Adrenal gland (tissue), 12 donors: ENCODE data around the gene RAI2. TPM values are rescaled to one million over a fixed set of nuclear protein-coding genes. Genes with fewer than 3 reads are reported as not detected.

Source experiments
- DNase-seq, 7 donors: peaks; one replicate each; pipeline ENCODE4 v3.0.0-alpha.2; 2019 to 2020
- H3K27ac ChIP-seq, 5 donors: fragments of 200-600 bp; sonication (generic) in 4 of 5; 1 replicate in 3 of 5; 2 replicates in 2 of 5; pipeline versions ENCODE4 v1.5.1 to v1.8.0; 2016 to 2020; ENCODE audit warnings: mild to moderate bottlenecking in 1 of 5
- H3K27me3 ChIP-seq: fragments of 200-600 bp; 2 replicates; pipeline ENCODE4 v1.8.0; 2021
- H3K36me3 ChIP-seq, 2 donors: fragments of 200-600 bp; replicated peaks in 1 of 2; 1 replicate in 1 of 2; 2 replicates in 1 of 2; pipeline versions ENCODE4 v1.5.1 to v1.8.0; 2018 to 2022
- H3K4me1 ChIP-seq, 2 donors: fragments of 200-600 bp; replicated peaks in 1 of 2; 1 replicate in 1 of 2; 2 replicates in 1 of 2; pipeline versions ENCODE4 v1.5.1 to v1.8.0; 2018 to 2021
- H3K4me3 ChIP-seq, 4 donors: fragments of 200-600 bp; sonication (generic) in 3 of 4; one replicate each; pipeline ENCODE4 v1.5.1; 2016 to 2018
- H3K9me3 ChIP-seq, 3 donors: fragments of 200-600 bp; sonication (generic) in 1 of 3; replicated peaks in 1 of 3; 1 replicate in 2 of 3; 2 replicates in 1 of 3; pipeline versions ENCODE4 v1.5.1 to v1.8.0; 2016 to 2021
- POLR2A ChIP-seq, 2 donors: fragments of 450-650 bp; IDR thresholded peaks; one replicate each; pipeline ENCODE4 v1.6.1; 2017; ENCODE audit warnings: antibody characterized with exemption in 2 of 2, mild to moderate bottlenecking in 2 of 2, moderate library complexity in 1 of 2
- WGBS, 4 donors: extraction: QIAGEN DNeasy Blood & Tissue Kit in 2 of 4; methylation state at CpG; one replicate each; pipeline versions ENCODE4 v1.1.5 to v1.1.7; 2013 to 2017; 5-methylcytosine and 5-hydroxymethylcytosine counted together
- intact Hi-C, 2 donors: fragments of 100-400 bp; cut with DNase I; formaldehyde crosslinking; loops; one replicate each; pipeline versions ENCODE4 v1.14.1 to v1.15.0; 2022 to 2023
- polyA plus RNA-seq, 3 donors: library from polyadenylated mRNA; stranded (reverse); fragments of 200-250 nt in 2 of 3; fragments of 350-450 nt in 1 of 3; fragmentation: Illumina TruSeq in 1 of 3; extraction: RNeasy Lipid Tissue Mini Kit (QIAGEN cat#74804) in 1 of 3; gene quantifications; one replicate each; pipeline ENCODE4 v1.2.3, GENCODE V29; 2013 to 2014
- total RNA-seq, 9 donors: library from RNA; depleted of rRNA in 4 of 9; stranded (reverse); fragments of >200 nt in 4 of 9; fragments of 120-200 nt in 1 of 9; fragmentation: NEBNext Ultra II Directional in 1 of 9; extraction: Animal tissue kit (Norgen Biotek cat#: 25700) in 1 of 9; gene quantifications; one replicate each; pipeline versions ENCODE4 v1.1.0 to v1.2.4, GENCODE V29; 2013 to 2023
- TF ChIP-seq, protein P1 (sequence below), 6 experiments: fragments of 450-650 bp in 4 of 6; fragments of 200-600 bp in 2 of 6; sonication (generic) in 1 of 6; IDR thresholded peaks; 1 replicate in 5 of 6; 2 replicates in 1 of 6; pipeline versions ENCODE4 v1.5.1 to v1.8.0; 2016 to 2021; ENCODE audit warnings: antibody characterized with exemption in 6 of 6, mild to moderate bottlenecking in 2 of 6, moderate library complexity in 1 of 6
- donor health status: healthy with polysubstance abuse.
- donor health status: Bipolar disorder and iron deficiency.
- donor health status: DM: yes; HTN: yes; CAD: no.
- donor health status: DM: no; HTN: no; CAD: no.
- donor health status: DM: no; HTN: no; CAD: no.
- donor health status: DM: yes; HTN: yes; CAD: no.

The RAI2 gene
- total and polyA plus RNA-seq, 12 donors, result 0.39 to 26.9 (median 15.0) TPM

DNA sequence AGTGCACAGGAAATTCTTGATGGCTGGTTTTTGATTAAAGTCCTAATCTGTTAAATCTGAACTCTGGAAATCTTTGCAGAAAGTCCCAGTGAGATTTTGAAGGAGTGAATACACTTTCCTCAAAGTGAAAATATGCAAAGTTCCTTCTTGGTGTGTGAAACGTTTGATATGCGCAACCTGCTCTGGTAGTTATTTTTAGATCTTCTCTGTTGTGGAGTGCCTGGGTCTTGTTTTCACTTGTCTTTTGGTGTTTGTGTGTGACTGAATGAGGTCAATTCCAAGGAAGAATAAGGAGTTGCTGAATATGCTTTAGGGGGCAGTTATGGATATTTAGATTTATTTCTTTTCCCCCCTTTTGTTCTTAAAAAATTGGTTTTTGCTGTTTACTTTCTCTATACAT is 82.1 kb downstream of the RAI2 start:
- no peak for DNase-seq
- H3K36me3 ChIP-seq, result no peaks in the 10 kb centered on the region
- WGBS, 4 donors, result 63 to 83% (median 70%) methylated on average over 1 to 2 of the region's 2 CpGs
- H3K27ac ChIP-seq, result no peak overlapping the region
- H3K27me3 ChIP-seq, result peaks cover under 1% of the 10 kb centered on the region
- TF ChIP-seq, protein P1, sequence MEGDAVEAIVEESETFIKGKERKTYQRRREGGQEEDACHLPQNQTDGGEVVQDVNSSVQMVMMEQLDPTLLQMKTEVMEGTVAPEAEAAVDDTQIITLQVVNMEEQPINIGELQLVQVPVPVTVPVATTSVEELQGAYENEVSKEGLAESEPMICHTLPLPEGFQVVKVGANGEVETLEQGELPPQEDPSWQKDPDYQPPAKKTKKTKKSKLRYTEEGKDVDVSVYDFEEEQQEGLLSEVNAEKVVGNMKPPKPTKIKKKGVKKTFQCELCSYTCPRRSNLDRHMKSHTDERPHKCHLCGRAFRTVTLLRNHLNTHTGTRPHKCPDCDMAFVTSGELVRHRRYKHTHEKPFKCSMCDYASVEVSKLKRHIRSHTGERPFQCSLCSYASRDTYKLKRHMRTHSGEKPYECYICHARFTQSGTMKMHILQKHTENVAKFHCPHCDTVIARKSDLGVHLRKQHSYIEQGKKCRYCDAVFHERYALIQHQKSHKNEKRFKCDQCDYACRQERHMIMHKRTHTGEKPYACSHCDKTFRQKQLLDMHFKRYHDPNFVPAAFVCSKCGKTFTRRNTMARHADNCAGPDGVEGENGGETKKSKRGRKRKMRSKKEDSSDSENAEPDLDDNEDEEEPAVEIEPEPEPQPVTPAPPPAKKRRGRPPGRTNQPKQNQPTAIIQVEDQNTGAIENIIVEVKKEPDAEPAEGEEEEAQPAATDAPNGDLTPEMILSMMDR (IDR thresholded peaks at IDR 0.05), result no peak
- no peak for TF ChIP-seq POLR2A (IDR thresholded peaks at IDR 0.05)
- intact Hi-C loops, result no loop called here
- no peak overlapping the region for H3K4me3 ChIP-seq
- H3K9me3 ChIP-seq, result no peaks in the 10 kb centered on the region
- no peaks in the 10 kb centered on the region for H3K4me1 ChIP-seq

GRCh38 chrX:17774053-17774452 is 87.0 kb downstream of the RAI2 start:
- intact Hi-C loops, result no loop called here
- Histone ChIP-seq H3K27ac (no peak overlapping the region), H3K9me3 (no peaks in the 10 kb centered on the region), H3K27me3 (peaks cover 17% of the 10 kb centered on the region), H3K36me3 (no peaks in the 10 kb centered on the region), H3K4me3 (no peak overlapping the region), H3K4me1 (no peaks in the 10 kb centered on the region)
- 80 to 96% (median 89%) methylated on average over 1 of the region's 1 CpG for WGBS, 4 donors
- no peak for DNase-seq
- TF ChIP-seq, protein P1 (IDR thresholded peaks at IDR 0.05), result no peak
- no peak for TF ChIP-seq POLR2A (IDR thresholded peaks at IDR 0.05)

GRCh38 chrX:17773221-17773876 is 87.7 kb downstream of the RAI2 start:
- Histone ChIP-seq H3K27me3 (peaks cover 17% of the 10 kb centered on the region), H3K4me1 (no peaks in the 10 kb centered on the region), H3K36me3 (no peaks in the 10 kb centered on the region), H3K4me3 (no peak overlapping the region), H3K9me3 (no peaks in the 10 kb centered on the region), H3K27ac (no peak overlapping the region)
- 69 to 77% (median 73%) methylated on average over 8 of the region's 8 CpGs for WGBS, 4 donors
- TF ChIP-seq, protein P1 (IDR thresholded peaks at IDR 0.05), result no peak
- no peak for TF ChIP-seq POLR2A (IDR thresholded peaks at IDR 0.05)
- intact Hi-C loops, result no loop called here
- DNase-seq, result no peak

- Histone ChIP-seq H3K27me3 (peaks cover 19% of the 10 kb centered on the region), H3K4me1 (no peaks in the 10 kb centered on the region), H3K9me3 (no peaks in the 10 kb centered on the region), H3K4me3 (no peak overlapping the region), H3K36me3 (no peaks in the 10 kb centered on the region), H3K27ac (no peak overlapping the region)
- WGBS, 4 donors, result 53 to 71% (median 63%) methylated on average over 3 of the region's 3 CpGs
- TF ChIP-seq, protein P1 (IDR thresholded peaks at IDR 0.05), result no peak
- no peak for TF ChIP-seq POLR2A (IDR thresholded peaks at IDR 0.05)
- intact Hi-C loops, result no loop called here
- DNase-seq, result no peak
Observed at GRCh38 chrX:17769701-17770269, 91.3 kb downstream of the RAI2 start.
